HG02884 (cell line): Measurements from ENCODE around the gene SFTA2.
A peak's percentile ranks its signal among the peaks of the same experiment; 100 is the strongest.
"Not testable (repeated sequence)": the region's sequence is repeated elsewhere in the genome, so short reads cannot be mapped to it uniquely, and the experiment has no call there.

Experiments
- ATAC-seq: cut with Tn5 transposase; IDR thresholded peaks from one replicate; pipeline ENCODE4 v1.9.1; 2021; ENCODE audit warnings: mild to moderate bottlenecking, moderate library complexity; ENCODE audit not compliant: unreplicated experiment

SFTA2 gene

GRCh38 chr6:30914076-30914853, 17.7 kb downstream of the SFTA2 start, which contains the start of gene VARS2:
Gene VARS2 (plus strand): TSS chr6:30914238. CDS start chr6:30914837, 599 bp downstream.
- ATAC-seq: peak; percentile 70

GRCh38 chr6:30913721-30914075, 18.3 kb downstream of the SFTA2 start:
- no peak for ATAC-seq

GRCh38 chr6:30912746-30913520, 19.0 kb downstream of the SFTA2 start:
- no peak for ATAC-seq

DNA sequence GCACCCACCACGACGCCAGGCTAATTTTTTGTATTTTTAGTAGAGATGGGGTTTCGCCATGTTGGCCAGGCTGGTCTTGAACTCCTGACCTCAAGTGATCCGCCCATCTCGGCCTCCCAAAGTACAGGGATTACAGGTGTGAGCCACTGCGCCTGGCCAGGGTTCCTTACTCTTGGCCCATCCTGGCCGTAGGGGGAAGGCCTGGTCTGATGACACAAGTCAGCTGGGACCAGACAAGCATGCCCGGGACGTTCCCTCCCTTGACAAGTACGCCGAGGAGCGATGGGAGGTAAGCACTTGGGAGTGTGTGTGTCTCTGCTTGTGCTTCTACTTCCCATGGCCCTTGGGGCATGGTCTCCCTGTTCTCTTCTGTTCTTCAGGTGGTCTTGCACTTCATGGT, 21.5 kb downstream of the SFTA2 start:
- ATAC-seq: not testable (repeated sequence)

DNA sequence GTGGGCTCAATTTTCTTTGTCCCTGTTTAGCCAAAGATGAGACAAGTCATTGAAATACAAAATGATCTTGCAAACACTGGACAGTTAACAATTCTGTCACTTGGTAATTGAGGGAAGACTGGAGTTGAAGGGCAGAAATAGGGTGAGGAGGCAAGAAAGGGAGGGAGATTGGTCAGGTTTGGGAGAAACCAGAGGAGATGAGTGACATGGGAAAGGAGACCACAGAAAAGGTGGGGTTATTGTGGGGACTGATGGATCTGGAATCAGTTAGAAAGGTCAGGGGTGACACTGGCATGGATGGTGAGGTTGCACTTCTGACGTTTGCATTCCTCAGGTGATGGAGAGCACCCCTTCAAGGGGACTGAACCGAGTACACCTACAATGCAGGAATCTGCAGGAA, 23.3 kb downstream of the SFTA2 start:
- no peak for ATAC-seq

DNA sequence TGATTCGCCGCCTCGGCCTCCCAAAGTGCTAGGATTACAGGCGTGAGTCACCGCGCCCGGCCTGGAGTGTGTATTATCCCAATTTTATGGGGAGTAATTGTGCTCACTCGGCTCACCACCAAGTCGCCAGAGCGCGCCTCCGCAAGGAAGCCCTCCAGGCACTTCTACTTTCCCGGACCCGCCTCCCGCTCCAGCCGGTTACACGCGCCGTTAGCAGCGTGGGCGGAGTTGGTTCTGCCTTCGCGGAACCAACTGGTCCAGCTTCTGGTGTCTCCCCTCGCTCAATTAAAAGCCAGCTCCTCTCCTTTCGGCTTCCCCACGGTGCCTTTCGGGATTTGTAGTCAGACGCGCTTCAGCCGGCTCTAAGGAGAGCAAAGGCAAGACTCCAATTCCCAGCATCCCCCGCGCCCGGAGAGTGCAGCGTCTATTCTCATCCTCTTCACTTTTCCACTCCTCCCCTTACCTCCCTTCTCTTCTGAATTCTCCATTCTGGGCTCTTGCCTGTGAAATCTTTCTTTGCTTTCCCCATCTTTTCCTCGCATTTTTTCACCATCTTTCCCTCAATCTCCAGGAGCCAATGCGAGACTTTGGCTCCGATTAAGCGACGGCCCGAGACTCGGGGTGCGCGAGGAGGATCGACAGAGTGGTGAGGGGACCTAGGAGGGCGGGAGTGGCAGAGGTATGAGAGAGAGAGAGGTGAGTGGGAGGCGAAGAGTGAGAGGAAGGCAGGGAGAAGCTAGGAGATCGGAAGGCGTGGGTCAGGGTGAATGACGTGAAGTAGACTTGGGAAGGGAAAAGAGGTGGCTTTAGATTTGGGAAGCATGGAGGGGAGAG, 24.0 kb downstream of the SFTA2 start, which contains the start of gene GTF2H4:
Gene GTF2H4 (plus strand): TSS at position 450 of the 834 bp plus-strand sequence.
- ATAC-seq: peak; percentile 83

GRCh38 chr6:30907290-30907757, 24.6 kb downstream of the SFTA2 start:
- not testable (repeated sequence) for ATAC-seq

GRCh38 chr6:30903236-30903635, 28.7 kb downstream of the SFTA2 start:
- no peak for ATAC-seq

DNA sequence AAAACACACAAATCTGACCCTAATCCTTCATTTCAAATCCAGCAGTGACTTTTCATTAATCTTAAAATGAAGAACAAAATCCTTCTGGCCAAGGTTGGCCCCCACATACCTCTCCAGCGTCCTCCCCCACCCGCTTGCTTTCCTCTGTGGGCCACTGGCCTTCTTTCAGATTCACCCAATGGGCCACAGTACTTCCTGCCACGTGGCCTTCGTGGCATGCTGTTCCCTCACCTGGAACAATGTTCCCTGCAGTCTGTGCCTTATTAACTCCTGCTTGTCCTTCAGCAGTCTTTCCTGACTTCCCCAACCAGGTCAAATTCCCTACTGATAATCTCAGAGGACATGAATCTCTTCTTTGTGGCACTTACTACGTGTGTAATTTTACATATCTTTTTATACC, 29.3 kb downstream of the SFTA2 start:
- no peak for ATAC-seq

- ATAC-seq: not testable (repeated sequence)
Observed at GRCh38 chr6:30902196-30902595, 29.8 kb downstream of the SFTA2 start.

- no peak for ATAC-seq
Observed at GRCh38 chr6:30901436-30901835, 30.5 kb downstream of the SFTA2 start.

GRCh38 chr6:30900863-30901417, 31.0 kb downstream of the SFTA2 start:
- ATAC-seq: no peak

- ATAC-seq: no peak
Observed at GRCh38 chr6:30898750-30899360, 33.1 kb downstream of the SFTA2 start.

GRCh38 chr6:30897882-30898281, 34.1 kb downstream of the SFTA2 start:
- ATAC-seq: no peak

- ATAC-seq: no peak
Observed at GRCh38 chr6:30896541-30896940, 35.4 kb downstream of the SFTA2 start.

DNA sequence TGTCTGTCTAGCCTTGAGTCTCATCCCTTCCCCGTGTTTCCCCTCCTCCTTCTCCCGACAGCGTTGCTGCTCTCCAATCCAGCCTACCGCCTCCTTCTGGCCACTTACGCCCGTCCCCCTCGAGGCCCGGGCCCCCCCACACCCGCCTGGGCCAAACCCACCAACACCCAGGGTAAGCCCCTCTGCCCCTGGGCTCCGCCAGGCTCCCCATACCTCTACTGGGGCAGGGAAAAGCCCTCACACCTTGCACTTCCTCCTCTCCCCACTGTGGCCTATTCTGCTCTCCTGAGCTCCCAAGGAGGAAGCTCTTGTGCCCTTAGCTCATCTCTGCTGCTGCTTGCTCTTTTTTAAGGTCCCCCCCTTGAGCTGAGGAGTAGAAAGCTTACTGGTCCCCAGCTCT, 36.6 kb downstream of the SFTA2 start:
- ATAC-seq: no peak

- ATAC-seq: no peak
Observed at GRCh38 chr6:30894935-30895334, 37.0 kb downstream of the SFTA2 start.

GRCh38 chr6:30894381-30894780, 37.6 kb downstream of the SFTA2 start:
- ATAC-seq: no peak

GRCh38 chr6:30893666-30894065, 38.3 kb downstream of the SFTA2 start:
- ATAC-seq: no peak

- ATAC-seq: no peak
Observed at GRCh38 chr6:30893001-30893591, 38.9 kb downstream of the SFTA2 start.
